Spinal cord (tissue), 10 donors: ENCODE measurements around the gene ZNF74. TPM values are rescaled to one million over a fixed set of nuclear protein-coding genes. Genes with fewer than 3 reads are reported as not detected.

Experiments used
- DNase-seq, 6 donors: peaks; one replicate each; pipeline versions ENCODE4 v3.0.0 to v3.0.0-alpha.2; 2013 to 2015; ENCODE audit warnings: low spot score in 6 of 6, low read depth in 4 of 6
- H3K27ac ChIP-seq: one replicate; pipeline ENCODE4 v1.5.1; 2013; ENCODE audit warnings: low read depth, low read length, control low read depth
- H3K27me3 ChIP-seq: one replicate; pipeline ENCODE4 v1.6.1; 2013; ENCODE audit warnings: low read length; ENCODE audit not compliant: control insufficient read depth, insufficient read depth
- H3K36me3 ChIP-seq: one replicate; pipeline ENCODE4 v1.6.1; 2013; ENCODE audit warnings: low read length; ENCODE audit not compliant: control insufficient read depth, insufficient read depth
- H3K4me1 ChIP-seq: one replicate; pipeline ENCODE4 v1.6.1; 2013; ENCODE audit warnings: low read length; ENCODE audit not compliant: control insufficient read depth, insufficient read depth
- H3K4me3 ChIP-seq: one replicate; pipeline ENCODE4 v1.5.1; 2013; ENCODE audit warnings: low read depth, low read length, control low read depth
- H3K9me3 ChIP-seq: one replicate; pipeline ENCODE4 v1.6.1; 2013; ENCODE audit warnings: low read length; ENCODE audit not compliant: control insufficient read depth, insufficient read depth
- WGBS: methylation state at CpG from one replicate; pipeline ENCODE4 v1.1.5; 2013; ENCODE audit warnings: missing lambda C conversion rate; ENCODE audit not compliant: insufficient coverage; 5-methylcytosine and 5-hydroxymethylcytosine counted together
- polyA plus RNA-seq, 2 donors: library from polyadenylated mRNA; unstranded; fragments of 120-200 nt; gene quantifications; one replicate each; pipeline ENCODE4 v1.2.1, GENCODE V29; 2013; ENCODE audit not compliant: insufficient read length in 2 of 2
- total RNA-seq, 2 donors: library from RNA; depleted of rRNA in 1 of 2; stranded (reverse); fragments of 120-200 nt in 1 of 2; fragments of >200 nt in 1 of 2; gene quantifications; one replicate each; pipeline versions ENCODE4 v1.2.3 to v1.2.4, GENCODE V29; 2013 to 2014
- donor health status: healthy.

Gene ZNF74
- total and polyA plus RNA-seq, 4 donors, result 14.3 to 31.2 (median 22.4) TPM

GRCh38 chr22:20429254-20430100, 35.5 kb downstream of the ZNF74 start:
- peaks cover 49% of the 10 kb centered on the region for H3K4me1 ChIP-seq
- WGBS, result 17% methylated on average over 72 of the region's 75 CpGs
- no peak overlapping the region for H3K27ac ChIP-seq
- no peaks in the 10 kb centered on the region for H3K9me3 ChIP-seq
- H3K36me3 ChIP-seq, result peaks cover 42% of the 10 kb centered on the region
- peak in 2 of 6 donors; percentile 75 to 83 for DNase-seq
- H3K4me3 ChIP-seq, result no peak overlapping the region
- H3K27me3 ChIP-seq, result peaks cover 34% of the 10 kb centered on the region

GRCh38 chr22:20430101-20430719, 36.3 kb downstream of the ZNF74 start:
- Histone ChIP-seq H3K9me3 (no peaks in the 10 kb centered on the region), H3K27me3 (peaks cover 34% of the 10 kb centered on the region), H3K4me3 (peak overlapping the region; percentile 18), H3K4me1 (peaks cover 47% of the 10 kb centered on the region), H3K27ac (no peak overlapping the region), H3K36me3 (peaks cover 38% of the 10 kb centered on the region)
- peak in 1 of 6 donors; percentile 42 for DNase-seq
- 27% methylated on average over 37 of the region's 37 CpGs for WGBS

- peak in 2 of 6 donors; percentile 82 to 85 for DNase-seq
- no peaks in the 10 kb centered on the region for H3K9me3 ChIP-seq
- peaks cover 40% of the 10 kb centered on the region for H3K36me3 ChIP-seq
- peaks cover 40% of the 10 kb centered on the region for H3K27me3 ChIP-seq
- peaks cover 53% of the 10 kb centered on the region for H3K4me1 ChIP-seq
- WGBS, result 3% methylated on average over 90 of the region's 94 CpGs
- peak overlapping the region; percentile 18 for H3K4me3 ChIP-seq
- no peak overlapping the region for H3K27ac ChIP-seq
These were observed 37.0 kb downstream of the ZNF74 start for GRCh38 chr22:20430720-20431510.

- peaks cover 52% of the 10 kb centered on the region for H3K4me1 ChIP-seq
- WGBS, result 13% methylated on average over 40 of the region's 50 CpGs
- H3K9me3 ChIP-seq, result no peaks in the 10 kb centered on the region
- H3K36me3 ChIP-seq, result peaks cover 33% of the 10 kb centered on the region
- no peak overlapping the region for H3K27ac ChIP-seq
- peaks cover 39% of the 10 kb centered on the region for H3K27me3 ChIP-seq
- no peak for DNase-seq
- no peak overlapping the region for H3K4me3 ChIP-seq
These were observed 37.7 kb downstream of the ZNF74 start for GRCh38 chr22:20431511-20432192.

GRCh38 chr22:20432244-20432686, 38.3 kb downstream of the ZNF74 start:
- no peak for DNase-seq
- Histone ChIP-seq H3K36me3 (peaks cover 29% of the 10 kb centered on the region), H3K27me3 (peaks cover 45% of the 10 kb centered on the region), H3K9me3 (no peaks in the 10 kb centered on the region), H3K27ac (no peak overlapping the region), H3K4me3 (no peak overlapping the region), H3K4me1 (peaks cover 58% of the 10 kb centered on the region)
- WGBS, result 73% methylated on average over 3 of the region's 3 CpGs

GRCh38 chr22:20433191-20433590, 39.2 kb downstream of the ZNF74 start:
- H3K4me1 ChIP-seq, result peaks cover 64% of the 10 kb centered on the region
- H3K27me3 ChIP-seq, result peaks cover 47% of the 10 kb centered on the region
- no peaks in the 10 kb centered on the region for H3K9me3 ChIP-seq
- H3K27ac ChIP-seq, result no peak overlapping the region
- H3K36me3 ChIP-seq, result peaks cover 21% of the 10 kb centered on the region
- 90% methylated on average over 8 of the region's 11 CpGs for WGBS
- H3K4me3 ChIP-seq, result no peak overlapping the region
- no peak for DNase-seq

GRCh38 chr22:20433686-20434241, 39.8 kb downstream of the ZNF74 start:
- no peak for DNase-seq
- H3K27ac ChIP-seq, result no peak overlapping the region
- H3K4me3 ChIP-seq, result no peak overlapping the region
- 83% methylated on average over 4 of the region's 4 CpGs for WGBS
- peaks cover 67% of the 10 kb centered on the region for H3K4me1 ChIP-seq
- peaks cover 47% of the 10 kb centered on the region for H3K27me3 ChIP-seq
- no peaks in the 10 kb centered on the region for H3K9me3 ChIP-seq
- peaks cover 20% of the 10 kb centered on the region for H3K36me3 ChIP-seq

GRCh38 chr22:20434264-20434751, 40.4 kb downstream of the ZNF74 start:
- DNase-seq, result no peak
- H3K4me1 ChIP-seq, result peaks cover 67% of the 10 kb centered on the region
- peaks cover 46% of the 10 kb centered on the region for H3K27me3 ChIP-seq
- peaks cover 20% of the 10 kb centered on the region for H3K36me3 ChIP-seq
- 93% methylated on average over 12 of the region's 12 CpGs for WGBS
- H3K9me3 ChIP-seq, result no peaks in the 10 kb centered on the region
- no peak overlapping the region for H3K27ac ChIP-seq
- no peak overlapping the region for H3K4me3 ChIP-seq

GRCh38 chr22:20434773-20435172, 40.8 kb downstream of the ZNF74 start:
- Histone ChIP-seq H3K36me3 (peaks cover 20% of the 10 kb centered on the region), H3K27me3 (peaks cover 42% of the 10 kb centered on the region), H3K4me1 (peaks cover 62% of the 10 kb centered on the region), H3K4me3 (no peak overlapping the region), H3K27ac (no peak overlapping the region), H3K9me3 (no peaks in the 10 kb centered on the region)
- no peak for DNase-seq
- WGBS, result 98% methylated on average over 3 of the region's 3 CpGs
